A549 (cell line): ENCODE data around the gene ACYP2. TPM values are rescaled to one million over a fixed set of nuclear protein-coding genes. Genes with fewer than 3 reads are reported as not detected.

Experiments
- ATAC-seq, 2 experiments: fragments of 200-7000 bp in 1 of 2; fragments of >200 bp in 1 of 2; cut with Nextera tagmentation in 1 of 2; cut with Tn5 transposase in 1 of 2; 3 replicates each; pipeline versions ENCODE4 v1.8.0 to v1.9.1; 2018 to 2020; ENCODE audit warnings: mild to moderate bottlenecking in 1 of 2, moderate library complexity in 1 of 2
- CTCF ChIA-PET: fragments of 300-600 bp; sonication (Branson Sonifier 250); formaldehyde crosslinking; extraction: SDS; loops from one replicate; lab custom pipeline; 2021; ENCODE audit warnings: antibody characterized with exemption, inconsistent platforms; lab: Yijun Ruan, JAX
- POLR2A ChIA-PET: fragments of 350-600 bp; formaldehyde crosslinking; extraction: SDS; loops from one replicate; lab custom pipeline; 2021; ENCODE audit warnings: antibody characterized with exemption, inconsistent platforms; lab: Yijun Ruan, JAX
- DNase-seq, 2 experiments: peaks; one replicate each; pipeline versions ENCODE4 v3.0.0 to v3.0.0-alpha.2; 2011 to 2016; ENCODE audit warnings: low read depth in 1 of 2, low spot score in 1 of 2
- FAIRE-seq: peaks from 2 replicates; lab custom pipeline; 2011; peaks lifted over from hg19 to GRCh38; lab: Jason Lieb, UNC
- H3K27ac ChIP-seq, 2 experiments: fragments of >200 bp; sonication (Bioruptor Twin); formaldehyde crosslinking; 3 replicates each; pipeline ENCODE4 v1.5.1; 2016 to 2017
- H3K4me1 ChIP-seq: fragments of >200 bp; sonication (Bioruptor Twin); formaldehyde crosslinking; 3 replicates; pipeline ENCODE4 v1.6.1; 2016
- H3K4me2 ChIP-seq: fragments of >200 bp; sonication (Bioruptor Twin); formaldehyde crosslinking; 3 replicates; pipeline ENCODE4 v1.6.1; 2016
- H3K4me3 ChIP-seq: fragments of >200 bp; sonication (Bioruptor Twin); formaldehyde crosslinking; 3 replicates; pipeline ENCODE4 v1.5.1; 2016
- H3K9me3 ChIP-seq: fragments of >200 bp; sonication (Bioruptor Twin); formaldehyde crosslinking; 3 replicates; pipeline ENCODE4 v1.6.1; 2016
- CHD4 ChIP-seq: fragments of 200-600 bp; sonication (generic); IDR thresholded peaks from 2 replicates; pipeline ENCODE4 v1.6.1; 2016; ENCODE audit warnings: antibody characterized with exemption, mild to moderate bottlenecking, borderline replicate concordance
- EP300 ChIP-seq, 2 experiments: fragments of >200 bp; sonication (Bioruptor Twin); formaldehyde crosslinking; IDR thresholded peaks; 2 replicates in 1 of 2; 3 replicates in 1 of 2; pipeline ENCODE4 v1.6.1; 2016 to 2017
- FOSL2 ChIP-seq, 2 experiments: fragments of 450-650 bp in 1 of 2; fragments of >200 bp in 1 of 2; sonication (Bioruptor Twin) in 1 of 2; formaldehyde crosslinking; IDR thresholded peaks; 2 replicates each; pipeline versions ENCODE4 v1.5.0 to v1.6.1; 2016 to 2020; ENCODE audit warnings: mild to moderate bottlenecking in 1 of 2, moderate library complexity in 1 of 2
- GATA3 ChIP-seq: IDR thresholded peaks from 2 replicates; pipeline ENCODE4 v1.6.1; 2012; ENCODE audit warnings: borderline replicate concordance
- JUN ChIP-seq, 2 experiments: fragments of >200 bp; sonication (Bioruptor Twin); formaldehyde crosslinking; IDR thresholded peaks; 2 replicates in 1 of 2; 3 replicates in 1 of 2; pipeline ENCODE4 v1.6.1; 2016 to 2017
- KDM1A ChIP-seq: fragments of 200-600 bp; sonication (generic); IDR thresholded peaks from 2 replicates; pipeline ENCODE4 v1.6.1; 2016; ENCODE audit warnings: low read depth, mild to moderate bottlenecking
- KDM5A ChIP-seq: fragments of 200-600 bp; sonication (generic); IDR thresholded peaks from 2 replicates; pipeline ENCODE4 v1.6.1; 2016; ENCODE audit warnings: antibody characterized with exemption, mild to moderate bottlenecking
- MAFK ChIP-seq: fragments of 450-650 bp; IDR thresholded peaks from 2 replicates; pipeline ENCODE4 v1.6.1; 2014; ENCODE audit not compliant: partially characterized antibody
- NPAS2 ChIP-seq: fragments of 250-450 bp; sonication (Bioruptor Pico); IDR thresholded peaks from 2 replicates; pipeline ENCODE4 v1.8.0; 2022; ENCODE audit warnings: mild to moderate bottlenecking, moderate library complexity, borderline replicate concordance
- PHF8 ChIP-seq: fragments of 200-600 bp; sonication (generic); IDR thresholded peaks from 2 replicates; pipeline ENCODE4 v1.6.1; 2016; ENCODE audit warnings: low read depth, mild to moderate bottlenecking, antibody characterized with exemption, moderate library complexity, borderline replicate concordance
- ZC3H11A ChIP-seq: fragments of 450-650 bp; IDR thresholded peaks from 2 replicates; pipeline ENCODE4 v1.6.1; 2014; ENCODE audit warnings: antibody characterized with exemption, mild to moderate bottlenecking
- ZNF302 ChIP-seq: fragments of 250-450 bp; sonication (Bioruptor Pico); IDR thresholded peaks from 2 replicates; pipeline ENCODE4 v1.9.0; 2021; ENCODE audit warnings: inconsistent platforms, mild to moderate bottlenecking, moderate library complexity
- WGBS: methylation state at CpG from one replicate; pipeline ENCODE4 v1.1.6; 2017; ENCODE audit errors: missing lambda C conversion rate; 5-methylcytosine and 5-hydroxymethylcytosine counted together
- polyA plus RNA-seq, 4 experiments: library from polyadenylated mRNA; depleted of rRNA in 3 of 4; stranded (reverse); fragments of >200 nt; fragmentation: RNase III in 1 of 4; extraction: RNeasy Plus Mini Kit Qiagen cat#74134 plus additional on column Dnase treatment in 1 of 4; gene quantifications; 2 replicates in 3 of 4; 3 replicates in 1 of 4; pipeline ENCODE4 v1.2.3, GENCODE V29; 2011 to 2017
- small RNA-seq, 6 experiments: library from RNA; depleted of rRNA; stranded (forward); fragments of <200 nt; gene quantifications; one replicate each; pipeline ENCODE3, GENCODE V24; 2012
- TF ChIP-seq, protein P1 (sequence below): fragments of 250-450 bp; sonication (Bioruptor Pico); IDR thresholded peaks from 2 replicates; pipeline ENCODE4 v1.5.0; 2020; ENCODE audit warnings: low read depth, mild to moderate bottlenecking, moderate library complexity
- TF ChIP-seq, protein P2 (sequence below): fragments of 450-650 bp; IDR thresholded peaks from 2 replicates; pipeline ENCODE4 v1.6.1; 2014; ENCODE audit warnings: antibody characterized with exemption
- TF ChIP-seq, protein P3 (sequence below): fragments of 150-350 bp; IDR thresholded peaks from 2 replicates; pipeline ENCODE4 v1.6.1; 2014; ENCODE audit warnings: low read depth, mild to moderate bottlenecking, low read length
- TF ChIP-seq, protein P4 (sequence below): IDR thresholded peaks from 2 replicates; pipeline ENCODE4 v1.6.1; 2012
- TF ChIP-seq, protein P5 (sequence below): fragments of 200-600 bp; sonication (generic); IDR thresholded peaks from 2 replicates; pipeline ENCODE4 v1.6.1; 2016; ENCODE audit warnings: antibody characterized with exemption, mild to moderate bottlenecking, moderate library complexity

The ACYP2 gene
- polyA plus RNA-seq, 2 of the 4 experiments (the other 2 are of a cell fraction) = 10.0 to 11.4 TPM

DNA sequence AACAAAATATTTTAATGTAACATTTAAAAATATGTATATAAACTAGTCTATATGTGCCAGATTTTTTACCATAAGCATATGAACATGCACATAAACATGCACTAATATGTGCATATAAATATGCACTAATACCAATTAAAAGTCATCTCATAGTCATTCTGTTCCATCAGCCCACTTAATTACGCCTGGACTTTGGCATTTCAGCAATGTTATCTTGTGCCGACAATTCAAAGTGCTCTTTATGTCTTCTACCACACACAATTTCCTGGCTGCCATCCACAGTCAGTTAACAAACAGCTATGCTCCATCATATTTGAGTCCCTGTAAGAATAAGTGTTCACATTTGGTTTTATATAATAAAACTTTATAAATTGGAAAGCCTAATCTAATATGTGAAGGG, 233.2 kb downstream of the ACYP2 start:
- H3K4me2 ChIP-seq = no peak overlapping the region
- no peak for FAIRE-seq
- no peak overlapping the region for H3K27ac ChIP-seq
- H3K9me3 ChIP-seq = no peaks in the 10 kb centered on the region
- no peaks in the 10 kb centered on the region for H3K4me1 ChIP-seq
- no peak for ATAC-seq
- WGBS = 44% methylated on average over 2 of the region's 2 CpGs
- TF ChIP-seq, protein P1, sequence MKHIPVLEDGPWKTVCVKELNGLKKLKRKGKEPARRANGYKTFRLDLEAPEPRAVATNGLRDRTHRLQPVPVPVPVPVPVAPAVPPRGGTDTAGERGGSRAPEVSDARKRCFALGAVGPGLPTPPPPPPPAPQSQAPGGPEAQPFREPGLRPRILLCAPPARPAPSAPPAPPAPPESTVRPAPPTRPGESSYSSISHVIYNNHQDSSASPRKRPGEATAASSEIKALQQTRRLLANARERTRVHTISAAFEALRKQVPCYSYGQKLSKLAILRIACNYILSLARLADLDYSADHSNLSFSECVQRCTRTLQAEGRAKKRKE (CRISPR knock-in tag) = no peak
- no peak for TF ChIP-seq CHD4
- TF ChIP-seq, protein P2, sequence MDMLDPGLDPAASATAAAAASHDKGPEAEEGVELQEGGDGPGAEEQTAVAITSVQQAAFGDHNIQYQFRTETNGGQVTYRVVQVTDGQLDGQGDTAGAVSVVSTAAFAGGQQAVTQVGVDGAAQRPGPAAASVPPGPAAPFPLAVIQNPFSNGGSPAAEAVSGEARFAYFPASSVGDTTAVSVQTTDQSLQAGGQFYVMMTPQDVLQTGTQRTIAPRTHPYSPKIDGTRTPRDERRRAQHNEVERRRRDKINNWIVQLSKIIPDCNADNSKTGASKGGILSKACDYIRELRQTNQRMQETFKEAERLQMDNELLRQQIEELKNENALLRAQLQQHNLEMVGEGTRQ = no peak
- TF ChIP-seq KDM5A = no peak
- no peak for TF ChIP-seq FOSL2 (IDR thresholded peaks at IDR 0.05)
- no peak for TF ChIP-seq FOSL2 (CRISPR knock-in tag; IDR thresholded peaks at IDR 0.05)
- no peak for TF ChIP-seq PHF8
- TF ChIP-seq EP300 (IDR thresholded peaks at IDR 0.05) = no peak
- no peak overlapping the region for H3K4me3 ChIP-seq
- ChIA-PET POLR2A (no interaction called here), CTCF (no interaction called here)
- no peak for DNase-seq

DNA sequence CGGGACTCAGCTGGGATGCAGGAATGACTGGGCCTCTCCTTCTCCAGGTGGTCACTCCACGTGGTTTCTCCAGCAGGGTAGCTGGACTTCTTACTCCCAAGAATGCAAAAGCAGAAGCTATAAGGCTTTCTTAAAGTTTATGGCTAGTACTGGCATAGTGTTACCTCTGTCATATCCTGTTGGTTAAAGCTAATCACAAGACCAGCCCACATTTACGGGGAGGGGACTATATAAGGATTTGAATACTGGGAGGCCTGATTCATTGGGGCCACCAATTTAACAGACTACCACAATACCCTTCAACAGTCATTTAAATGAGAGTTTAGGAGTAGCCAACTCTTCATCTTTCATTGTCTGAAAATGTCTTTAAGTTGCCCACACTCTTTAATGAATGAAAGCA, 235.0 kb downstream of the ACYP2 start:
- no peak for ATAC-seq
- 37% methylated on average over 3 of the region's 3 CpGs for WGBS

DNA sequence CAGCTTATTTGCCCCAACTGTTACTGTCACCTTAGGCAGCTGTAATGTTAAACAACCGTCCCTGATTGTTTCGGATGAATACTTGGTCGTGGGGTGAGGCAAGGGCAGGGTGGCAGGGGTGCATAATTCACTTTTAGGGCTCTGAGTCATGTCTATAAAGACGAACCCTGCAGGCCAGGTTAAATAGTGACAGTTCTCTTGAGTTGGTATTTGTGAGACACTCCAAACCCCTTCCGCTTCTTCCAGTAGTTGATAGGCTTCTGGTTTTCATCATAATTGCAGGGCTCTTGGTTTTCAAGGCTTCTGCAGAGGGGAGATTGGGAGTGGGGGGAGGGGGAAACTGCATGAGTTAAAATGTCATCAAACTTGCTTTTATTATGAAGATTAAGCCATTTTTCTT, 237.8 kb downstream of the ACYP2 start:
- ChIA-PET CTCF (no interaction called here), POLR2A (no interaction called here)
- Histone ChIP-seq H3K27ac (no peak overlapping the region), H3K4me1 (no peaks in the 10 kb centered on the region), H3K4me3 (no peak overlapping the region), H3K9me3 (no peaks in the 10 kb centered on the region), H3K4me2 (no peak overlapping the region)
- TF ChIP-seq, protein P3, sequence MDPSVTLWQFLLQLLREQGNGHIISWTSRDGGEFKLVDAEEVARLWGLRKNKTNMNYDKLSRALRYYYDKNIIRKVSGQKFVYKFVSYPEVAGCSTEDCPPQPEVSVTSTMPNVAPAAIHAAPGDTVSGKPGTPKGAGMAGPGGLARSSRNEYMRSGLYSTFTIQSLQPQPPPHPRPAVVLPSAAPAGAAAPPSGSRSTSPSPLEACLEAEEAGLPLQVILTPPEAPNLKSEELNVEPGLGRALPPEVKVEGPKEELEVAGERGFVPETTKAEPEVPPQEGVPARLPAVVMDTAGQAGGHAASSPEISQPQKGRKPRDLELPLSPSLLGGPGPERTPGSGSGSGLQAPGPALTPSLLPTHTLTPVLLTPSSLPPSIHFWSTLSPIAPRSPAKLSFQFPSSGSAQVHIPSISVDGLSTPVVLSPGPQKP = no peak
- TF ChIP-seq MAFK (no peak), KDM5A (no peak), JUN (IDR thresholded peaks at IDR 0.05) (no peak), ZNF302 (CRISPR knock-in tag) (no peak), GATA3 (no peak), ZC3H11A (no peak), KDM1A (no peak)
- WGBS = 38% methylated on average over 5 of the region's 5 CpGs
- DNase-seq (no peak), ATAC-seq (peak in 1 of 2 experiments; percentile 39; a peak in 1 of 6 replicates), FAIRE-seq (no peak)

More for the DNA sequence above, 235.0 kb downstream of the ACYP2 start:
- FAIRE-seq (no peak), DNase-seq (no peak)
- Histone ChIP-seq H3K9me3 (no peaks in the 10 kb centered on the region), H3K4me2 (no peak overlapping the region), H3K27ac (no peak overlapping the region), H3K4me1 (no peaks in the 10 kb centered on the region), H3K4me3 (no peak overlapping the region)
- ChIA-PET CTCF (interaction anchor here (0.5 to 1.1 kb wide), 3 partner anchors 9 to 174 kb away, joined by 3 to 4 read pairs (median 4); no protein-coding TSS in a partner anchor), POLR2A (no interaction called here)
- TF ChIP-seq NPAS2 (CRISPR knock-in tag) = no peak
- TF ChIP-seq, protein P4, sequence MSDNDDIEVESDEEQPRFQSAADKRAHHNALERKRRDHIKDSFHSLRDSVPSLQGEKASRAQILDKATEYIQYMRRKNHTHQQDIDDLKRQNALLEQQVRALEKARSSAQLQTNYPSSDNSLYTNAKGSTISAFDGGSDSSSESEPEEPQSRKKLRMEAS = no peak
- TF ChIP-seq, protein P5, sequence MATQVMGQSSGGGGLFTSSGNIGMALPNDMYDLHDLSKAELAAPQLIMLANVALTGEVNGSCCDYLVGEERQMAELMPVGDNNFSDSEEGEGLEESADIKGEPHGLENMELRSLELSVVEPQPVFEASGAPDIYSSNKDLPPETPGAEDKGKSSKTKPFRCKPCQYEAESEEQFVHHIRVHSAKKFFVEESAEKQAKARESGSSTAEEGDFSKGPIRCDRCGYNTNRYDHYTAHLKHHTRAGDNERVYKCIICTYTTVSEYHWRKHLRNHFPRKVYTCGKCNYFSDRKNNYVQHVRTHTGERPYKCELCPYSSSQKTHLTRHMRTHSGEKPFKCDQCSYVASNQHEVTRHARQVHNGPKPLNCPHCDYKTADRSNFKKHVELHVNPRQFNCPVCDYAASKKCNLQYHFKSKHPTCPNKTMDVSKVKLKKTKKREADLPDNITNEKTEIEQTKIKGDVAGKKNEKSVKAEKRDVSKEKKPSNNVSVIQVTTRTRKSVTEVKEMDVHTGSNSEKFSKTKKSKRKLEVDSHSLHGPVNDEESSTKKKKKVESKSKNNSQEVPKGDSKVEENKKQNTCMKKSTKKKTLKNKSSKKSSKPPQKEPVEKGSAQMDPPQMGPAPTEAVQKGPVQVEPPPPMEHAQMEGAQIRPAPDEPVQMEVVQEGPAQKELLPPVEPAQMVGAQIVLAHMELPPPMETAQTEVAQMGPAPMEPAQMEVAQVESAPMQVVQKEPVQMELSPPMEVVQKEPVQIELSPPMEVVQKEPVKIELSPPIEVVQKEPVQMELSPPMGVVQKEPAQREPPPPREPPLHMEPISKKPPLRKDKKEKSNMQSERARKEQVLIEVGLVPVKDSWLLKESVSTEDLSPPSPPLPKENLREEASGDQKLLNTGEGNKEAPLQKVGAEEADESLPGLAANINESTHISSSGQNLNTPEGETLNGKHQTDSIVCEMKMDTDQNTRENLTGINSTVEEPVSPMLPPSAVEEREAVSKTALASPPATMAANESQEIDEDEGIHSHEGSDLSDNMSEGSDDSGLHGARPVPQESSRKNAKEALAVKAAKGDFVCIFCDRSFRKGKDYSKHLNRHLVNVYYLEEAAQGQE = no peak

Small RNA genes within 50 kb of the gene (small RNA-seq; reads per million reads assigned to genes)
- gene RNU7-172P = 0 reads per million in 6 experiments

Other genes starting within 250 kb of the ACYP2 start
- gene PSME4, start 144.6 kb upstream of the ACYP2 start, polyA plus RNA-seq (2011; rRNA removed) = 55.8 and 63.6 TPM in 2 replicates
- 31.9 to 34.5 TPM (median 33.3 TPM) in 3 replicates for gene PSME4, start 144.6 kb upstream of the ACYP2 start, polyA plus RNA-seq (2017; fragmentation: RNase III; extraction: RNeasy Plus Mini Kit Qiagen cat#74134 plus additional on column Dnase treatment)
- gene TSPYL6, start 140.6 kb downstream of the ACYP2 start, polyA plus RNA-seq (2011; rRNA removed) = not detected in 2 replicates
- gene TSPYL6, start 140.6 kb downstream of the ACYP2 start, polyA plus RNA-seq (2017; fragmentation: RNase III; extraction: RNeasy Plus Mini Kit Qiagen cat#74134 plus additional on column Dnase treatment) = not detected in 3 replicates